Pulmonary artery endothelial cell (primary cell): ENCODE measurements around the gene HACL1. TPM values are rescaled to one million over a fixed set of nuclear protein-coding genes. Genes with fewer than 3 reads are reported as not detected.

ENCODE experiments used
- DNase-seq: peaks from one replicate; pipeline ENCODE4 v3.0.0-alpha.2; 2011; ENCODE audit warnings: low read depth, low spot score
- total RNA-seq: library from RNA; depleted of rRNA; stranded (reverse); fragments of >200 nt; gene quantifications from 2 replicates; pipeline ENCODE4 v1.2.3, GENCODE V29; 2014

Gene HACL1
- total RNA-seq, 1 donor from 2014 or later, result 45.5 TPM

GRCh38 chr3:15527031-15527459 is 74.3 kb downstream of the HACL1 start:
- DNase-seq, result no peak

- DNase-seq, result no peak
These were observed 75.6 kb downstream of the HACL1 start for GRCh38 chr3:15525790-15526189.

GRCh38 chr3:15523660-15524417 is 77.5 kb downstream of the HACL1 start:
- no peak for DNase-seq

- DNase-seq, result no peak
These were observed 79.4 kb downstream of the HACL1 start for GRCh38 chr3:15522016-15522415.

- no peak for DNase-seq
These were observed 79.8 kb downstream of the HACL1 start, which contains the start of gene COLQ for GRCh38 chr3:15521573-15521965. Gene COLQ, minus strand, starts transcription at chr3:15521706. Its CDS starts 81 bp downstream, at chr3:15521625.

GRCh38 chr3:15520804-15521572 is 80.4 kb downstream of the HACL1 start:
- DNase-seq, result no peak

- no peak for DNase-seq
These were observed 81.2 kb downstream of the HACL1 start for GRCh38 chr3:15520185-15520584.

GRCh38 chr3:15519096-15519495 is 82.3 kb downstream of the HACL1 start:
- no peak for DNase-seq

GRCh38 chr3:15514663-15515340 is 86.6 kb downstream of the HACL1 start:
- no peak for DNase-seq

- no peak for DNase-seq
These were observed 87.3 kb downstream of the HACL1 start for GRCh38 chr3:15513810-15514662.

GRCh38 chr3:15513116-15513515 is 88.3 kb downstream of the HACL1 start:
- DNase-seq, result no peak

- DNase-seq, result no peak
These were observed 89.2 kb downstream of the HACL1 start for GRCh38 chr3:15512166-15512565.

- DNase-seq, result no peak
These were observed 90.2 kb downstream of the HACL1 start for GRCh38 chr3:15511156-15511555.

Other genes starting within 250 kb of the HACL1 start
- gene METTL6, start 174.0 kb downstream of the HACL1 start, total RNA-seq, result 27.0 and 38.7 TPM in 2 replicates
- gene EAF1, start 174.0 kb downstream of the HACL1 start, total RNA-seq, result 18.5 and 31.3 TPM in 2 replicates
- 0.07 and 0.25 TPM in 2 replicates for gene COLQ, start 79.9 kb downstream of the HACL1 start, total RNA-seq
- 27.8 and 32.6 TPM in 2 replicates for gene BTD, start 176 bp upstream of the HACL1 start, total RNA-seq
- gene ANKRD28, start 196.4 kb upstream of the HACL1 start, total RNA-seq, result 129 and 165 TPM in 2 replicates